Embryonic facial prominence (tissue), 1 donor: ENCODE data around the gene KSR1.
"Not testable (repeated sequence)": the region's sequence is repeated elsewhere in the genome, so short reads cannot be mapped to it uniquely, and the experiment has no call there.

Source experiments
- DNase-seq: peaks from one replicate; pipeline ENCODE4 v3.0.0-alpha.2; 2016; ENCODE audit errors: extremely low spot score

Gene KSR1

GRCh38 chr17:27657620-27658019 is 201.4 kb downstream of the KSR1 start:
- no peak for DNase-seq

GRCh38 chr17:27659683-27660082 is 203.4 kb downstream of the KSR1 start:
- DNase-seq: no peak

GRCh38 chr17:27660436-27660835 is 204.2 kb downstream of the KSR1 start:
- no peak for DNase-seq

- no peak for DNase-seq
These were observed 207.8 kb downstream of the KSR1 start for GRCh38 chr17:27663936-27664605.

GRCh38 chr17:27664606-27664965 is 208.3 kb downstream of the KSR1 start:
- no peak for DNase-seq

- no peak for DNase-seq
These were observed 209.3 kb downstream of the KSR1 start for GRCh38 chr17:27665549-27665948.

GRCh38 chr17:27666270-27666669 is 210.0 kb downstream of the KSR1 start:
- DNase-seq: not testable (repeated sequence)

GRCh38 chr17:27666831-27667560 is 210.7 kb downstream of the KSR1 start:
- no peak for DNase-seq

GRCh38 chr17:27667656-27668487 is 211.6 kb downstream of the KSR1 start:
- no peak for DNase-seq

- no peak for DNase-seq
These were observed 212.2 kb downstream of the KSR1 start for GRCh38 chr17:27668488-27668823.

GRCh38 chr17:27669136-27669535 is 212.9 kb downstream of the KSR1 start:
- no peak for DNase-seq

GRCh38 chr17:27669850-27670249 is 213.6 kb downstream of the KSR1 start:
- DNase-seq: no peak

- no peak for DNase-seq
These were observed 214.7 kb downstream of the KSR1 start for GRCh38 chr17:27670791-27671590.

- no peak for DNase-seq
These were observed 215.3 kb downstream of the KSR1 start for GRCh38 chr17:27671591-27671910.

- not testable (repeated sequence) for DNase-seq
These were observed 215.8 kb downstream of the KSR1 start for GRCh38 chr17:27671977-27672480.

GRCh38 chr17:27674335-27674734 is 218.1 kb downstream of the KSR1 start:
- no peak for DNase-seq
